MM.1S (cell line): ENCODE data around the gene ACKR2.

Experiments
- DNase-seq: peaks from one replicate; pipeline ENCODE4 v3.0.0-alpha.2; 2015
- H2AFZ ChIP-seq: fragments of 300-600 bp; sonication (generic); 2 replicates; pipeline ENCODE4 v1.6.0; 2016; ENCODE audit warnings: antibody characterized with exemption, low read length
- H3F3A ChIP-seq: fragments of 300-600 bp; sonication (generic); 2 replicates; pipeline ENCODE4 v1.6.1; 2016; ENCODE audit warnings: mild to moderate bottlenecking, antibody characterized with exemption, low read length, moderate library complexity, mixed read lengths; ENCODE audit not compliant: insufficient read depth
- H3K27ac ChIP-seq: fragments of 300-600 bp; sonication (generic); 2 replicates; pipeline ENCODE4 v1.5.1; 2016; ENCODE audit warnings: mild to moderate bottlenecking, low read length
- H3K27me3 ChIP-seq: fragments of 300-600 bp; sonication (generic); replicated peaks from 2 replicates; pipeline ENCODE4 v1.6.0; 2016; ENCODE audit warnings: low read length; ENCODE audit not compliant: insufficient read depth
- H3K36me3 ChIP-seq: fragments of 300-600 bp; sonication (generic); replicated peaks from 2 replicates; pipeline ENCODE4 v1.6.1; 2016; ENCODE audit warnings: mild to moderate bottlenecking, low read length, mixed read lengths; ENCODE audit not compliant: insufficient read depth
- H3K4me1 ChIP-seq: fragments of 300-600 bp; sonication (generic); 2 replicates; pipeline ENCODE4 v1.6.1; 2016; ENCODE audit warnings: low read length, mixed read lengths
- H3K4me2 ChIP-seq: fragments of 300-600 bp; sonication (generic); 2 replicates; pipeline ENCODE4 v1.6.0; 2016; ENCODE audit warnings: low read depth, low read length
- H3K4me3 ChIP-seq: fragments of 300-600 bp; sonication (generic); 2 replicates; pipeline ENCODE4 v1.5.1; 2016; ENCODE audit warnings: low read length, mixed read lengths
- H3K79me2 ChIP-seq: fragments of 300-600 bp; sonication (generic); 2 replicates; pipeline ENCODE4 v1.6.1; 2016; ENCODE audit warnings: mixed run types, low read length, mixed read lengths
- H3K9ac ChIP-seq: fragments of 300-600 bp; sonication (generic); 2 replicates; pipeline ENCODE4 v1.6.1; 2016; ENCODE audit warnings: low read length, mixed read lengths
- H3K9me2 ChIP-seq: fragments of 300-600 bp; sonication (generic); replicated peaks from 2 replicates; pipeline ENCODE4 v1.6.1; 2016; ENCODE audit warnings: mild to moderate bottlenecking, low read length, mixed read lengths; ENCODE audit not compliant: insufficient read depth
- H3K9me3 ChIP-seq: fragments of 300-600 bp; sonication (generic); replicated peaks from 2 replicates; pipeline ENCODE4 v1.6.1; 2016; ENCODE audit warnings: mild to moderate bottlenecking, low read length, mixed read lengths; ENCODE audit not compliant: insufficient read depth
- H4K20me1 ChIP-seq: fragments of 300-600 bp; sonication (generic); 2 replicates; pipeline ENCODE4 v1.6.1; 2016; ENCODE audit warnings: mild to moderate bottlenecking, low read length, moderate library complexity, mixed read lengths; ENCODE audit not compliant: insufficient read depth
- EZH2 ChIP-seq: fragments of 300-600 bp; sonication (generic); optimal IDR thresholded peaks from 2 replicates; pipeline ENCODE3; 2017; ENCODE audit warnings: low read depth, mild to moderate bottlenecking, antibody characterized with exemption, low read length, mixed read lengths
- EZH2phosphoT487 ChIP-seq: fragments of 300-600 bp; sonication (generic); IDR thresholded peaks from 2 replicates; pipeline ENCODE4 v1.6.1; 2018; ENCODE audit warnings: antibody characterized with exemption, low read length
- TF ChIP-seq, protein P1 (sequence below): fragments of 300-600 bp; sonication (generic); IDR thresholded peaks from 2 replicates; pipeline ENCODE4 v1.5.1; 2016; ENCODE audit warnings: antibody characterized with exemption, low read length, mixed read lengths

Gene ACKR2

DNA sequence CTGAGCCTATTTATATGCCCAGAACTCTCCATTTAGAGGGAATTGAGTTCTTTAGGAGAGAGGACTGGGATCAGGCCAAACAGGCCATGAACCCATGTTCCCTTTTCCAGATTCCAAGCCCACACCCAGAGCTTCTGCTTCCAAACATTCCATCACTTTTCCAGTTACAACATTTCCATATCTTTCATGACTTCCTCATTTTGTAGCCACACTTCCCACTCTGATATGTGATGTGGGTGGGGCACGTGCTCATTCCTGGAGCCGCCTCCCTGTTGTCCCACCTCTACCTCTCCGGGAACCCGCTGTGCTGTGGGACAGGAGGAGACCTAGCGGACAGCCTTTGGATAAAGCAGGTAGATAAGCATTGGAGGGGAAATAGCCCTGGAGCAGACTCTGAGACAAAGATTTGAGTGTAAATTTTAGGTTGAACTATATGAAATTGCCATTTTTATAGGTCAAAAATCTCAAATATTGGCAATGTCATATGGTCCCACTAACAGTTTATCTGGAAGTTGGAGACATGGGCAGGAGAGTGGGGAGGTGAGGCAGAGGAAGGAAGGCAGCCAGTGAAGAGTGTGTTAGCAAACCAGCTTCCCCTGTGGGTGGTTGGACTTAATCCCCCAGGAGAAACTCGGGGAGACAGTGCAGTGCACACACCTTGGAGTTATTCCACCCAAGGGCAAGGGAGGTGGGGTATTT, 34.6 kb downstream of the ACKR2 start:
- Histone ChIP-seq H3K4me1 (peaks cover 7% of the 10 kb centered on the region; the same call in 1 of the 2 replicates), H3K4me2 (no peak overlapping the region), H3K9me3 (no peaks in the 10 kb centered on the region), H2AFZ (no peak overlapping the region), H3K4me3 (no peak overlapping the region), H3K27me3 (no peaks in the 10 kb centered on the region), H3K9ac (no peak overlapping the region), H3K9me2 (no peaks in the 10 kb centered on the region), H3K79me2 (no peaks in the 10 kb centered on the region), H4K20me1 (no peaks in the 10 kb centered on the region), H3K27ac (no peak overlapping the region), H3K36me3 (no peaks in the 10 kb centered on the region), H3F3A (no peaks in the 10 kb centered on the region)
- DNase-seq: no peak
- no peak for TF ChIP-seq EZH2phosphoT487
- TF ChIP-seq, protein P1, sequence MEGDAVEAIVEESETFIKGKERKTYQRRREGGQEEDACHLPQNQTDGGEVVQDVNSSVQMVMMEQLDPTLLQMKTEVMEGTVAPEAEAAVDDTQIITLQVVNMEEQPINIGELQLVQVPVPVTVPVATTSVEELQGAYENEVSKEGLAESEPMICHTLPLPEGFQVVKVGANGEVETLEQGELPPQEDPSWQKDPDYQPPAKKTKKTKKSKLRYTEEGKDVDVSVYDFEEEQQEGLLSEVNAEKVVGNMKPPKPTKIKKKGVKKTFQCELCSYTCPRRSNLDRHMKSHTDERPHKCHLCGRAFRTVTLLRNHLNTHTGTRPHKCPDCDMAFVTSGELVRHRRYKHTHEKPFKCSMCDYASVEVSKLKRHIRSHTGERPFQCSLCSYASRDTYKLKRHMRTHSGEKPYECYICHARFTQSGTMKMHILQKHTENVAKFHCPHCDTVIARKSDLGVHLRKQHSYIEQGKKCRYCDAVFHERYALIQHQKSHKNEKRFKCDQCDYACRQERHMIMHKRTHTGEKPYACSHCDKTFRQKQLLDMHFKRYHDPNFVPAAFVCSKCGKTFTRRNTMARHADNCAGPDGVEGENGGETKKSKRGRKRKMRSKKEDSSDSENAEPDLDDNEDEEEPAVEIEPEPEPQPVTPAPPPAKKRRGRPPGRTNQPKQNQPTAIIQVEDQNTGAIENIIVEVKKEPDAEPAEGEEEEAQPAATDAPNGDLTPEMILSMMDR: no peak
- TF ChIP-seq EZH2: no peak

DNA sequence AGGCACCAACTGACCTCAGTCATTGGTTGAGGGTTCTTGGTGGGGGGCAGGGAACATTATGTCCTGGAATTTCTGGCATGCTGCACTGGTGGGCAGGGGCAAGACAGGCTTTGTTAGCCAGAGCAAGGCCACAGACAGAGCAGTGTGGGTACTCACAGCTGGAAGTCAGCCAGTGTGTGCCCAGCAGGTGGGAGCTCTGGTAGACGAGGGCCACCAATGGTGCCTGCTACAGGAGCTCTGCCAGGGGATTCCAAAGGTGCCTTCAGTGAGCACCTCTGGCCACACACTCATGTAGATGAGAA, 35.1 kb downstream of the ACKR2 start:
- Histone ChIP-seq H3K4me3 (no peak overlapping the region), H3K79me2 (no peaks in the 10 kb centered on the region), H3K9ac (no peak overlapping the region), H3K4me2 (no peak overlapping the region), H3K4me1 (peaks cover 7% of the 10 kb centered on the region; the same call in 1 of the 2 replicates), H4K20me1 (no peaks in the 10 kb centered on the region), H3K27ac (no peak overlapping the region), H2AFZ (no peak overlapping the region), H3K27me3 (no peaks in the 10 kb centered on the region), H3K9me2 (no peaks in the 10 kb centered on the region), H3K36me3 (no peaks in the 10 kb centered on the region), H3F3A (no peaks in the 10 kb centered on the region), H3K9me3 (no peaks in the 10 kb centered on the region)
- DNase-seq: no peak
- TF ChIP-seq EZH2phosphoT487 (no peak), EZH2 (no peak)
- TF ChIP-seq, protein P1: no peak

DNA sequence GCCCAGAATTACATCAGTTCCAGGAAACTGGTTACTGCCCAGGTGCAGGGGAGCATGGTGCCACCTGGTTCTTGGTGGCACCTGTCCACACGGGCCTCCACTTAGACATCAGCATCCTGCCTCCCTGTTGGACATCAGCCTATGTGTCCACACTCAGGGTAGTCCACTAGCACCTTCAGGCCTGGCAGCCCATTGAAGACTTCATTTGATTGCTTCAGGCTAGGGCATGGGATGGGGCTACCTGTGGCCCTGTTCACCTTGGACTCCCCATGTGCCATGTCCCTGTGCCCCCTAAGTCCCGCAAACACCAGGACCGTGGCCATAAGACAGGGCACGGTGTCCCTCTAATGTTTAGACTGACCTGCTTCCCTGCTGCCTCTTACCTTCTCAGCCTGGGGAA, 35.6 kb downstream of the ACKR2 start:
- H3K27me3 ChIP-seq: no peaks in the 10 kb centered on the region
- no peak overlapping the region for H3K9ac ChIP-seq
- H3K9me3 ChIP-seq: no peaks in the 10 kb centered on the region
- no peak overlapping the region for H3K4me3 ChIP-seq
- H3K27ac ChIP-seq: no peak overlapping the region
- no peak for TF ChIP-seq EZH2
- no peak for TF ChIP-seq EZH2phosphoT487
- TF ChIP-seq, protein P1: no peak
- H2AFZ ChIP-seq: no peak overlapping the region
- no peak for DNase-seq
- peaks cover 7% of the 10 kb centered on the region; the same call in 1 of the 2 replicates for H3K4me1 ChIP-seq
- no peaks in the 10 kb centered on the region for H3K9me2 ChIP-seq
- no peak overlapping the region for H3K4me2 ChIP-seq
- H4K20me1 ChIP-seq: no peaks in the 10 kb centered on the region
- no peaks in the 10 kb centered on the region for H3F3A ChIP-seq
- no peaks in the 10 kb centered on the region for H3K79me2 ChIP-seq
- H3K36me3 ChIP-seq: no peaks in the 10 kb centered on the region
